Measurements from ENCODE around the gene SLC25A38. TPM values are rescaled to one million over a fixed set of nuclear protein-coding genes. Genes with fewer than 3 reads are reported as not detected.
"Not testable (repeated sequence)": the region's sequence is repeated elsewhere in the genome, so short reads cannot be mapped to it uniquely, and the experiment has no call there.

SLC25A38 gene
- total RNA-seq, 2 donors from 2014 or later, result 14.3 to 15.7 TPM

DNA sequence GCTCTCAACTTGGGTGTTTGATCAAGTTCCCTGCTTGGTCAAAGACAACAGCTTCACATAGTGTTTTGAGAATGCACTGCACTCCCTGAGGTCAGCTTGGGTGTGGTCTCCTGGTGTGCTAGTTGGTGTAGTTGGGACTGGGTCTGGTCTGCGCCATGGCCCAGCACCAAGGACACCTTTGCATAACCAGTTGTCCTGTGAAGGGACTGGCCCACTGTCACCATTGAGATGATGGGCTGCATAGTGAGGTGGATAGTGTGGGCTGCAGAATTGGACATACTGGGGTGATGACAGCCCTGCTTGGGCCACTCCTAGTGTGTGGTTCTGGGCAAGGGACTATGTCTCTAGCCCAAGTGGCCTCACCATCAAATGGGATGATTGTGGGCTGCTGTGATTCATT lies 32.8 kb downstream of the SLC25A38 start:
- Histone ChIP-seq H3K27ac (no peak overlapping the region), H3K36me3 (peaks cover 32% of the 10 kb centered on the region), H3K9me3 (no peaks in the 10 kb centered on the region), H3K4me1 (peaks cover 0 to 13% of the 10 kb centered on the region in 2 donors), H3K4me3 (no peak overlapping the region), H3K27me3 (no peaks in the 10 kb centered on the region)
- no peak for DNase-seq (ENCODE audit: low spot score)
- TF ChIP-seq, protein P1, sequence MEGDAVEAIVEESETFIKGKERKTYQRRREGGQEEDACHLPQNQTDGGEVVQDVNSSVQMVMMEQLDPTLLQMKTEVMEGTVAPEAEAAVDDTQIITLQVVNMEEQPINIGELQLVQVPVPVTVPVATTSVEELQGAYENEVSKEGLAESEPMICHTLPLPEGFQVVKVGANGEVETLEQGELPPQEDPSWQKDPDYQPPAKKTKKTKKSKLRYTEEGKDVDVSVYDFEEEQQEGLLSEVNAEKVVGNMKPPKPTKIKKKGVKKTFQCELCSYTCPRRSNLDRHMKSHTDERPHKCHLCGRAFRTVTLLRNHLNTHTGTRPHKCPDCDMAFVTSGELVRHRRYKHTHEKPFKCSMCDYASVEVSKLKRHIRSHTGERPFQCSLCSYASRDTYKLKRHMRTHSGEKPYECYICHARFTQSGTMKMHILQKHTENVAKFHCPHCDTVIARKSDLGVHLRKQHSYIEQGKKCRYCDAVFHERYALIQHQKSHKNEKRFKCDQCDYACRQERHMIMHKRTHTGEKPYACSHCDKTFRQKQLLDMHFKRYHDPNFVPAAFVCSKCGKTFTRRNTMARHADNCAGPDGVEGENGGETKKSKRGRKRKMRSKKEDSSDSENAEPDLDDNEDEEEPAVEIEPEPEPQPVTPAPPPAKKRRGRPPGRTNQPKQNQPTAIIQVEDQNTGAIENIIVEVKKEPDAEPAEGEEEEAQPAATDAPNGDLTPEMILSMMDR (IDR thresholded peaks at IDR 0.05), result no peak

- not testable (repeated sequence) for H3K4me3 ChIP-seq; H3K4me1 ChIP-seq; H3K9me3 ChIP-seq; DNase-seq (ENCODE audit: low spot score); H3K27ac ChIP-seq; H3K27me3 ChIP-seq
- H3K36me3 ChIP-seq, result peaks cover 22% of the 10 kb centered on the region
These were observed 33.8 kb downstream of the SLC25A38 start for GRCh38 chr3:39416998-39417397.

DNA sequence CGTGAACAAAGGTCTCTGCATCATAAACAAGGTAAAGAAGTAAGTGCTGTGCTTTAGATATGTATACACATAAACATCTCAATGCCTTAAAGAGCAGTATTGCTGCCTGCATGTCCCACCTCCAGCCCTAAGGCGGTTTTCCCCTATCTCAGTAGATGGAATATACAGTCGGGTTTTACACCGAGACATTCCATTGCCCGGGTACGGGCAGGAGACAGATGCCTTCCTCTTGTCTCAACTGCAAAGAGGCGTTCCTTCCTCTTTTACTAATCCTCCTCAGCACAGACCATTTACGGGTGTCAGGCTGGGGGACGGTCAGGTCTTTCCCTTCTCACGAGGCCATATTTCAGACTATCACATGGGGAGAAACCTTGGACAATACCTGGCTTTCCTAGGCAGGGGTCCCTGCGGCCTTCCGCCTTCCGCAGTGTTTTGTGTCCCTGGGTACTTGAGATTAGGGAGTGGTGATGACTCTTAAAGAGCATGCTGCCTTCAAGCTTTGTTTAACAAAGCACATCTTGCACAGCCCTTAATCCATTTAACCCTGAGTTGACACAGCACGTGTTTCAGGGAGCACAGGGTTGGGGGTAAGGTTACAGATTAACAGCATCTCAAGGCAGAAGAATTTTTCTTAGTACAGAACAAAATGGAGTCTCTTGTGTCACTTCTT lies 35.5 kb downstream of the SLC25A38 start:
- not testable (repeated sequence) for H3K9me3 ChIP-seq

DNA sequence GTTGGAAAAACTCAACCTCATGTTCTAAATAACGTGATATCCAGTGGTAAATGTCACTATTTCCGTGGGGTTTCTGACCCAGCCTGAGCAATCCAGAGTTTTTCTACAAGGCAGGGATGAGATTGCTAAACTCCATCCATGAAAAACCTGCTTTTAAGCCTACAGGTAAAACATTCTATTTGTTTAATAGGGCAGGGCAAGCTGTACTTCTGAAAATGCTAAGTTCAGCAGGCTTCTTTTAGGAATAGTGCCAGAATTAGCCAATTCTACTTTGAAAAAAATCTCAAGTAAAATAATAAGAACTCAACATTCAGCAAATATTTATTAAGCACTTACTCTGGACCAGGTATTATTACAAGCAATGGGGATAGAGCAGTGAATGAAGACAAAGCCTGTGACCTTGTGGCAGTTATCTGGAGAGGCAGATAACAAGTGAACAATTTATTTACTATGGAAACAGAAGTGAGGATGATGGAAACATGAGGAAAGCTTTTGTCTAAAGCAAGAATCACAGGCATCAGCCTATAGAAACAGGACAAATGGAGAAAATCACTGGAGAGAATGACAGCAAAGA lies 36.7 kb downstream of the SLC25A38 start:
- Histone ChIP-seq H3K27me3 (no peaks in the 10 kb centered on the region), H3K27ac (no peak overlapping the region), H3K4me3 (no peak overlapping the region), H3K36me3 (no peaks in the 10 kb centered on the region), H3K9me3 (no peaks in the 10 kb centered on the region), H3K4me1 (no peaks in the 10 kb centered on the region)
- TF ChIP-seq, protein P1 (IDR thresholded peaks at IDR 0.05), result no peak
- DNase-seq (ENCODE audit: low spot score), result no peak

More for the DNA sequence above, 35.5 kb downstream of the SLC25A38 start:
- H3K27me3 ChIP-seq; H3K4me1 ChIP-seq; H3K4me3 ChIP-seq; H3K36me3 ChIP-seq; DNase-seq (ENCODE audit: low spot score); H3K27ac ChIP-seq: not testable (repeated sequence)

GRCh38 chr3:39420543-39420942 lies 37.4 kb downstream of the SLC25A38 start:
- TF ChIP-seq, protein P1 (IDR thresholded peaks at IDR 0.05), result no peak
- Histone ChIP-seq H3K27me3 (no peaks in the 10 kb centered on the region), H3K9me3 (no peaks in the 10 kb centered on the region), H3K27ac (no peak overlapping the region), H3K4me1 (no peaks in the 10 kb centered on the region), H3K4me3 (no peak overlapping the region), H3K36me3 (no peaks in the 10 kb centered on the region)
- no peak for DNase-seq (ENCODE audit: low spot score)

DNA sequence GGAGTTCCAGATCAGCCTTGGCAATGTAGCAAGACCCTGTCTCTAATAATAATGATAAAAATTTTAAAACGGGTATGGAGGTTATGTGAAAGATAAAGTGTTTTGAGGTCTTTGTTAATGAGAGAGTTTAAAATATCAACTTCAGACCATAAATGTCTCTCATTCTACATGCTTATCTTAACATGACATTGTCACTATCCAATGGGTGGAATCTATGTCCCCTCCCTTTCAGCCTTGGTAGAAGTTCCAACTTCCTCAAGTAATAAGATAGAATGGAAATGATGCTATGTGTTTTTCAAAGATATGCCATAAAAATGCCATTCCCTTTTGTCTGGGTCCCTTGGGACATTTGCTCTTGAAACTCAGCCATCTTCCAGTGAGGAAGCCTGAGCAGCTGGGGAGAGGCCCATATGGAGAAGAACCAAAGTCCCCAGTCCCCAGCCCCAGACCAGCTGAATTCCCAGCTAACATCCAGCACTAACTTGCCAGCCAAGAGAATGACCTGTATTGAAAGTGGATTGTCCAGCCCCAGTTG lies 40.3 kb downstream of the SLC25A38 start:
- Histone ChIP-seq H3K27ac (no peak overlapping the region), H3K4me1 (no peaks in the 10 kb centered on the region), H3K4me3 (no peak overlapping the region), H3K27me3 (no peaks in the 10 kb centered on the region), H3K36me3 (no peaks in the 10 kb centered on the region), H3K9me3 (no peaks in the 10 kb centered on the region)
- no peak for DNase-seq (ENCODE audit: low spot score)
- TF ChIP-seq, protein P1 (IDR thresholded peaks at IDR 0.05), result no peak
